Stimulated activated CD4-positive, alpha-beta T cell treated with anti-CD3 and anti-CD28 coated beads, Interleukin-1b, Interleukin-23, amount 100 ng/mL, for 4 hours (primary cell): ENCODE measurements around the gene P2RX2.
A peak's percentile ranks its signal among the peaks of the same experiment; 100 is the strongest.
"Not testable (repeated sequence)": the region's sequence is repeated elsewhere in the genome, so short reads cannot be mapped to it uniquely, and the experiment has no call there.

ENCODE experiments used
- DNase-seq, 2 donors: peaks; one replicate each; pipeline ENCODE4 v3.0.0-alpha.2; 2020; ENCODE audit warnings: low read depth in 2 of 2

P2RX2 gene

GRCh38 chr12:132583736-132584135 lies 34.8 kb upstream of the P2RX2 start:
- DNase-seq: no peak

- DNase-seq: no peak
Observed at GRCh38 chr12:132584429-132584828, 34.1 kb upstream of the P2RX2 start.

- no peak for DNase-seq
Observed at GRCh38 chr12:132585177-132585576, 33.4 kb upstream of the P2RX2 start.

- no peak for DNase-seq
Observed at GRCh38 chr12:132586929-132587328, 31.6 kb upstream of the P2RX2 start.

- no peak for DNase-seq
Observed at GRCh38 chr12:132587781-132588180, 30.8 kb upstream of the P2RX2 start.

- no peak for DNase-seq
Observed at GRCh38 chr12:132588319-132588718, 30.3 kb upstream of the P2RX2 start.

- no peak for DNase-seq
Observed at GRCh38 chr12:132588821-132589669, 29.5 kb upstream of the P2RX2 start.

GRCh38 chr12:132591107-132591935 lies 27.3 kb upstream of the P2RX2 start:
- no peak for DNase-seq

- DNase-seq: no peak
Observed at GRCh38 chr12:132592282-132592970, 26.1 kb upstream of the P2RX2 start.

GRCh38 chr12:132593071-132593470 lies 25.5 kb upstream of the P2RX2 start:
- DNase-seq: no peak

GRCh38 chr12:132593521-132593920 lies 25.1 kb upstream of the P2RX2 start:
- no peak for DNase-seq

- no peak for DNase-seq
Observed at GRCh38 chr12:132593938-132594358, 24.6 kb upstream of the P2RX2 start.

GRCh38 chr12:132595183-132595582 lies 23.4 kb upstream of the P2RX2 start:
- no peak for DNase-seq

- DNase-seq: no peak
Observed at GRCh38 chr12:132596016-132596415, 22.6 kb upstream of the P2RX2 start.

GRCh38 chr12:132597333-132598316 lies 21.0 kb upstream of the P2RX2 start:
- DNase-seq: peak in 1 of 2 donors; percentile 15

- not testable (repeated sequence) for DNase-seq
Observed at GRCh38 chr12:132599502-132599901, 19.1 kb upstream of the P2RX2 start.

- DNase-seq: no peak
Observed at GRCh38 chr12:132600048-132601032, 18.2 kb upstream of the P2RX2 start.

GRCh38 chr12:132601171-132601883 lies 17.2 kb upstream of the P2RX2 start:
- DNase-seq: no peak
